OCI-LY1 (cell line): ENCODE results near the gene SNRPA1.

Experiments used
- H2AFZ ChIP-seq: fragments of 200-600 bp; sonication (generic), shearing (Covaris generic); 2 replicates; pipeline ENCODE4 v1.6.0; 2014; ENCODE audit warnings: antibody characterized with exemption, mild to moderate bottlenecking, low read length
- H3F3A ChIP-seq: fragments of 200-600 bp; sonication (generic), shearing (Covaris generic); 2 replicates; pipeline ENCODE4 v1.6.0; 2014; ENCODE audit warnings: mild to moderate bottlenecking, antibody characterized with exemption, low read length, moderate library complexity; ENCODE audit not compliant: insufficient read depth
- H3K27ac ChIP-seq: fragments of 200-600 bp; sonication (generic); 2 replicates; pipeline ENCODE4 v1.5.1; 2014; ENCODE audit warnings: low read length, mixed run types, mild to moderate bottlenecking, low read depth; ENCODE audit not compliant: poor library complexity, severe bottlenecking
- H3K27me3 ChIP-seq: fragments of 200-600 bp; sonication (generic); 2 replicates; pipeline ENCODE4 v1.6.0; 2014; ENCODE audit warnings: antibody characterized with exemption, mild to moderate bottlenecking, low read length, moderate library complexity; ENCODE audit not compliant: insufficient read depth
- H3K36me3 ChIP-seq: fragments of 200-600 bp; sonication (generic); 2 replicates; pipeline ENCODE4 v1.6.1; 2014; ENCODE audit warnings: mild to moderate bottlenecking, antibody characterized with exemption, low read length, moderate library complexity, mixed read lengths; ENCODE audit not compliant: insufficient read depth
- H3K4me1 ChIP-seq: fragments of 200-600 bp; sonication (generic); 2 replicates; pipeline ENCODE4 v1.5.1; 2014; ENCODE audit warnings: mild to moderate bottlenecking, low read length, moderate library complexity; ENCODE audit not compliant: insufficient read depth, severe bottlenecking
- H3K4me2 ChIP-seq: fragments of 200-600 bp; sonication (generic), shearing (Covaris generic); 2 replicates; pipeline ENCODE4 v1.6.1; 2014; ENCODE audit warnings: low read length
- H3K4me3 ChIP-seq: fragments of 200-600 bp; sonication (generic); 2 replicates; pipeline ENCODE4 v1.5.1; 2014; ENCODE audit warnings: low read length, low read depth, mild to moderate bottlenecking, mixed read lengths; ENCODE audit not compliant: poor library complexity, severe bottlenecking
- H3K79me2 ChIP-seq: fragments of 200-600 bp; shearing (Covaris generic); 2 replicates; pipeline ENCODE4 v1.6.1; 2016; ENCODE audit warnings: mixed run types, low read length, mixed read lengths; ENCODE audit not compliant: insufficient read depth
- H3K9ac ChIP-seq: fragments of 200-600 bp; sonication (generic), shearing (Covaris generic); 2 replicates; pipeline ENCODE4 v1.6.1; 2014; ENCODE audit warnings: mild to moderate bottlenecking, low read length, mixed read lengths
- H3K9me2 ChIP-seq: fragments of 200-600 bp; sonication (generic), shearing (Covaris generic); 2 replicates; pipeline ENCODE4 v1.6.1; 2014; ENCODE audit warnings: low read depth, mild to moderate bottlenecking, low read length, mixed read lengths
- H3K9me3 ChIP-seq: fragments of 200-600 bp; shearing (Covaris generic); 2 replicates; pipeline ENCODE4 v1.6.1; 2014; ENCODE audit warnings: low read length, mixed read lengths
- H4K20me1 ChIP-seq: fragments of 200-600 bp; sonication (generic), shearing (Covaris generic); 2 replicates; pipeline ENCODE4 v1.6.0; 2016; ENCODE audit warnings: mild to moderate bottlenecking, low read length; ENCODE audit not compliant: insufficient read depth
- CTCF ChIP-seq: fragments of 200-600 bp; sonication (generic), shearing (Covaris generic); IDR thresholded peaks from 2 replicates; pipeline ENCODE4 v1.5.1; 2017; ENCODE audit warnings: mild to moderate bottlenecking, antibody characterized with exemption, low read length, moderate library complexity, mixed read lengths
- EZH2 ChIP-seq: fragments of 200-600 bp; sonication (generic), shearing (Covaris generic); IDR thresholded peaks from 2 replicates; pipeline ENCODE4 v1.8.0; 2017; ENCODE audit warnings: borderline replicate concordance, mixed run types, mild to moderate bottlenecking, antibody characterized with exemption, low read length, moderate library complexity, mixed read lengths

Gene SNRPA1

GRCh38 chr15:101283931-101284330, 11.1 kb downstream of the SNRPA1 start:
- H3K9ac ChIP-seq = no peak overlapping the region
- no peak overlapping the region for H2AFZ ChIP-seq
- H3K4me2 ChIP-seq = no peak overlapping the region
- no peaks in the 10 kb centered on the region for H3K9me3 ChIP-seq
- no peaks in the 10 kb centered on the region for H3K4me1 ChIP-seq
- H3K36me3 ChIP-seq = peaks cover 95% of the 10 kb centered on the region
- TF ChIP-seq EZH2 (no peak), CTCF (no peak)
- H3K9me2 ChIP-seq = no peaks in the 10 kb centered on the region
- H4K20me1 ChIP-seq = 0 out of 2 replicates have a peak, but pooled peaks cover 3% of the 10 kb centered on the region
- H3K79me2 ChIP-seq = peaks cover 15% of the 10 kb centered on the region
- no peak overlapping the region for H3K4me3 ChIP-seq
- no peak overlapping the region for H3K27ac ChIP-seq
- H3K27me3 ChIP-seq = no peaks in the 10 kb centered on the region
- H3F3A ChIP-seq = no peaks in the 10 kb centered on the region

GRCh38 chr15:101280007-101280406, 15.0 kb downstream of the SNRPA1 start:
- no peak overlapping the region for H3K4me2 ChIP-seq
- peaks cover 8% of the 10 kb centered on the region; the same call in 1 of the 2 replicates for H3K79me2 ChIP-seq
- no peaks in the 10 kb centered on the region for H3F3A ChIP-seq
- H3K9ac ChIP-seq = no peak overlapping the region
- H3K27ac ChIP-seq = no peak overlapping the region
- H4K20me1 ChIP-seq = no peaks in the 10 kb centered on the region
- no peaks in the 10 kb centered on the region for H3K9me3 ChIP-seq
- TF ChIP-seq EZH2 (no peak), CTCF (no peak)
- peaks cover 19% of the 10 kb centered on the region for H3K4me1 ChIP-seq
- no peak overlapping the region for H2AFZ ChIP-seq
- peaks cover 66% of the 10 kb centered on the region for H3K36me3 ChIP-seq
- no peak overlapping the region for H3K4me3 ChIP-seq
- no peaks in the 10 kb centered on the region for H3K27me3 ChIP-seq
- no peaks in the 10 kb centered on the region for H3K9me2 ChIP-seq

GRCh38 chr15:101277943-101278564, 17.0 kb downstream of the SNRPA1 start:
- H3K4me2 ChIP-seq = peak overlapping the region; percentile 100
- H3K79me2 ChIP-seq = peaks cover 8% of the 10 kb centered on the region; the same call in 1 of the 2 replicates
- H3K9me2 ChIP-seq = no peaks in the 10 kb centered on the region
- H3K4me3 ChIP-seq = peak overlapping the region; percentile 100
- no peaks in the 10 kb centered on the region for H3K27me3 ChIP-seq
- no peaks in the 10 kb centered on the region for H4K20me1 ChIP-seq
- no peak overlapping the region for H3K27ac ChIP-seq
- H3F3A ChIP-seq = no peaks in the 10 kb centered on the region
- H3K4me1 ChIP-seq = peaks cover 19% of the 10 kb centered on the region
- peaks cover 66% of the 10 kb centered on the region for H3K36me3 ChIP-seq
- H3K9me3 ChIP-seq = no peaks in the 10 kb centered on the region
- TF ChIP-seq CTCF (no peak), EZH2 (no peak)
- H3K9ac ChIP-seq = peak overlapping the region; percentile 98; the same call in 1 of the 2 replicates
- no peak overlapping the region for H2AFZ ChIP-seq
